NCI-H69 (cell line): Measurements from ENCODE around the gene ABLIM2.

ENCODE experiments used
- DNase-seq: peaks from one replicate; lab custom pipeline; 2025; lab: John Stamatoyannopoulos, UW

Gene ABLIM2

GRCh38 chr4:8136972-8137710 lies 21.5 kb downstream of the ABLIM2 start:
- DNase-seq, result no peak

- no peak for DNase-seq
These were observed 22.1 kb downstream of the ABLIM2 start for GRCh38 chr4:8136529-8136928.

DNA sequence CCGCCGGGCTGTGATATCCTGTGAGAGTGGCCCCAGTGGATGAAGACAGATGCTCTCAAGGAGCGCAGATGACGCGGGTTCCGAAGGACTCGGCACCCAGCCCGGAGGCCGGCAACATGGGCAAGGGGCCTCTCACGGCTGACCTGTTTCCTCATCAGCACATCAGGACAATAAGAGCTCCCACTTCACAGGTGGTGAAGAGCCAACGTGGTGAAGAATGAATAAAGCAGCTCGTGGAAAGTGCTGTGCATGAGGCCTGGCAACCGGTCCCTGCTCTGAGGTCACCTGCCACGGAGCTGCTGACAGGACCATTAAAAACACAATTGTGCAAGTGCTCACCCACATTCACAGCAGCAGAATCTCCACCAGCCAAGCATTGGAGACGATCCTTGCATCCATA lies 22.9 kb downstream of the ABLIM2 start:
- no peak for DNase-seq

- DNase-seq, result no peak
These were observed 24.6 kb downstream of the ABLIM2 start for GRCh38 chr4:8133897-8134563.

DNA sequence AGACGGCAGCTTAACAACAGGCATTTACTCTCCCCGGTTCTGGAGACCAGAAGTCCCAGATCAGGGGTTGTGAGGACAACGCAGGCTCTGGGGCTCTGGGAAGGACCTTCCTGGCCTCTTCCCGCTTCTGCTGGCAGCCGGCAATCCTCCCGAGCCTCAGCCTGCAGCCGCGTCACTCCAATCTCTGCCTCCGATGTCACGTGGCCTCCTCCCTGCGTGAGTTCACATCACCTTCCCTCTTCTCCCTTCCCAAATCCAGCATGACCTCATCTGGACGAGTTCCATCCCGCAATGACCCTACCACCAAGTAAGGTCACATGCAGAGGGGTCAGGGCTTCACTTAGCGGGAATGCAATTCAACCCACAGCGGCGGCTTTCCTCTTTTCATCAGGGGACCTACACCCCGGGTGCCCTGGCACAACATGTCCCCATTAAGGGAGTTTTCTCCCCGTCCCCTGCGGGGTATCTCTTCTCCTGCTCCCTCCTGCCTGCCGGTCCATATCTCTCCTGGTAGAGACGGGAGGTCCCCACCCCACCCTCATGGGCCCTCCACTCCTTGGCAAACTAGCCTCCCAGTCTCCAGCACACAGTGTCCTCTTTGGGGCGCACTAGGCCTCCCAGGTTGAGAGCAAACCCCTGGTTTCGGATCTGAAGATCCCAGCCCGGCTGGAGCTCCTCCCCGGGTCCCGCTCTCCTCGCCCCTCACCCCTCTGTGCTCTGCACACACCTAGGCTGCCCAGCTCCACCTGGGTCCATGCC lies 25.5 kb downstream of the ABLIM2 start:
- no peak for DNase-seq

GRCh38 chr4:8132400-8132799 lies 26.2 kb downstream of the ABLIM2 start:
- no peak for DNase-seq

DNA sequence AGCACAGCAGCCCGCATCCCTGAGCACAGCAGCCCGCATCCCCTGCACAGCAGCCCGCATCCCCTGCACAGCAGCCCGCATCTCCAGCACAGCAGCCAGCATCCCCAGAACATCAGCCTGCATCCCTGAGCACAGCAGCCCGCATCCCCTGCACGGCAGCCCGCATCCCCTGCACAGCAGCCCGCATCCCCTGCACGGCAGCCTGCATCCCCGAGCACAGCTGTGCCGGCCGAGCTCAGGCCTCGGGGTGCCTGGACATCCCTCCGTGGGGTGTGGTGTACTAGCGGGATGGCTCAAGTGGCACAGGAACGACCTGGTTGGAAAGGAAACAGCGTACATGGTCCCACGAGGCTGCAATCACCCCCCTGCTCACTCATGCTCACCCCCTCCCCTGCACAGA lies 26.8 kb downstream of the ABLIM2 start:
- no peak for DNase-seq

DNA sequence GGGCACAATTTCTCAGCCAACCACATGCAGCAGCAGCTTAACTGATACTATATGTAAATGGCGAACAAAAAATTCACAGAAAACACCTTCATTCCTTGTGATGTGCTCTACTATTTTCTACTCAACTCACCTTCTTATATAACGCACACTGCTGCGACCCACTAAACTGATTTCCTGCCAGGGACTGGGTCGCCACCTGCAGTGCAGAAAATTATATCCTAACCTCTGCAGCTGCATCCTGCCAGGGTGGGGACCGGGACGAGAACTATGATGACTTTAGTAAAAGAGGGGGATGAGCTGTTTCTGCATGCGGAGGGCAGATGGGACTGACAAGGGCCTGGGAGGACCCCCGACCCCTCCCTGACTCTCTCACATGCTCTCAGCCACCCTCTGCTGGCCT lies 27.4 kb downstream of the ABLIM2 start:
- peak; percentile 59 for DNase-seq

DNA sequence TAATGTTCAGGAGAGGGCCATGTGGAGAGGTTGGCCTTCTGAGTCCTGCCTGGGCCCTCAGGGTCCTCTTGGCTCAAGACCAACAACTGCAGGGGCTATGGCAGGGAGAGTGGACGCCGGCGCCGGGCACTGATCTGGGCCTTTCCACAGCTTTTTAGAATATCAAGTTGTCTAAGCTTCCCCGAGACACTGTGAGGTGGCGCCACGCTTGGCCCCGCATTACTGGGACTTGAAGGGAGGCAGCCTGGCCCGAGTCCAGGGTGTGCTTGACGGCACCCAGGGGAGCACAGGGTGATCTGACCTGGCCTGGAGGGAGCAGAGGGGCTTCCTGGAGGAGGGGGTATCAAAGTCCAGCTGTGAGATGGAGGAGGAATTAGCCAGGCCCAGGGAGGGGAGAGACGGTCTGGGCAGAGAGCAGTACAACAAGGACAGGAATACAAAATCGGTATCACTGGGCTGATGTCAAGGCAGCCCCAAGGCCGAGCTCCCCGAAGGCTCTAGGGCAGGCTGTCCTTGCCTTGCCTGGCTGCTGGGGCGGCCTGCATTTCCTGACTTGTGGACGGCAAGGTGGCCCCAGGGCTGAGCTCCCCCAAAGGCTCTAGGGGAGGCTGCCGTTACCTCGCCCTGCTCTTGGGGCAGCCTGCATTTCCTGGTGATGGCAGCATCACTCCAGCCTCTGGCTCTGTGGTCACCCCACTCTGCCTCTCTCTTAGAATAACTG lies 28.1 kb downstream of the ABLIM2 start:
- no peak for DNase-seq

DNA sequence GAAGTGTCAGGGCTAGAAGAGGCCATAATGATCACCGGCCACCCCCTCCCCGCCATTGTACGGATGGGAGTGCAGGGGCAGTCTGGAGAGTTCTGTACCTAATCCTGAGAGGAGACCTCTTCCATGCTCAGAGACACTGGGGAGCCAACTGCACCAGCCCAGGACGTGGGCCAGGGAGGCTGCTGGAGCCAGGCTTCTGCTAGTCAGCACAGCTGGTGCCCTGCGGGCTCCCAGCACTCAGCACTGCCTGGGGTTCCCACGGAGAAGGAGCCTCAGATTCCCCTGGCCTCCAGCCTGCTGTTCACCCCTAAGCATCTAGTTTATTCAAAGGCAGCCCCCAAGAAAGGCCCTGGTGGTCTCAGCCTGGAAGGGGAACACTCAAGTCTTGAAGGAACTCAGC lies 28.8 kb downstream of the ABLIM2 start:
- no peak for DNase-seq

DNA sequence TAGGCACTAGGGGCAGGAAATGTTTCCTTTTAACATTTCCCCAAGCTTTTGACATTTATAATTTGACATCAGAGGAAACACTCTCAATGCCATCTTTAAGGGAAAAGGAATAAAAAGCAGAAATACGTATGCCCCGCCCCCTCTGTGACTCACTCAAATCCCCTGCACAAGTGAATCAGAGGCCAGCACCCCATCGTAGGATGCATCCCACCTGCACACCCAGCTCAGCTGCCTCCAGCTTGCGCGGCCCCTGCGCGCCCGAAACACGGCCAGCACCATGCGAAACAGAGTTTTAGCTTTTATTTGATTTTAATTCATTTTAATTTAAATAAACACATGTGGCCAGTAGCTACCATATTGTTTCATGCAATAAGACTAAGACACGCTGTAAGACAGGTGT lies 29.5 kb downstream of the ABLIM2 start:
- no peak for DNase-seq

DNA sequence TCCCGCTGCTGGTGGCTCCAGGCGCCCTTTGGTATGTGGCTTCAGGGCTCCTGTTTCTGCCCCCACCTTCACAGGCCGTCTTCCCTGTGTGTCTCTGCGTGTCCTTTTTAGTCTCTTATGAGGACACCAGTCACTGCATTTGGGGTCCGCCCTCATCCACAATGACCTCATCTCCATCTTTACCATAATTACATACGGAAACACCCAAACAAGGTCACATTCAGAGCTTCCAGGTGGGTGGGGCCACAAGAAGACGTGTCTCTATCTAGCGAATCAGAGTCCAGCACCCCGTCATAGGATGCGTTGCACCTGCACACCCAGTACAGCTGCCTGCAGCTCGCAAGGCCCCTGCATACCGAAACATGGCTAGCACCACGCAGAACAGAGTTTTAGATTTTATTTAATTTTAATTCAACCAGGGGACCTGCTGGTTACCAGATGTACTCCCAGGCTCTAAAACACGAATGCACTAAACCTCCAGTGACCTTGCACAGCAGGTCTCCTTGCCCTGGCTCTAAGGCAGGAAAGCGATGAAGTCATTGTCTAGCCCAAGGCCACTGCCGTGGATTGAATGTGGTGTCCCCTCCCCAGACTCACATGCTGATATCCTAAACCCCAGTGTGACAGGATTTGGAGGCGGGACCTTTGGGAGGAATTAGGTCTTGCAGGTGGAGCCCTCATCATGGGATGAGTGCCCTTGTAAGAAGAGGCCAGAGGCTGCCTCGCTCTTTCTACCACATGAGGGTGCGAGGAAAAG lies 30.3 kb downstream of the ABLIM2 start:
- peak; percentile 72 for DNase-seq

- no peak for DNase-seq
These were observed 31.4 kb downstream of the ABLIM2 start for GRCh38 chr4:8127051-8127826.

- DNase-seq, result no peak
These were observed 32.1 kb downstream of the ABLIM2 start for GRCh38 chr4:8126523-8126922.

DNA sequence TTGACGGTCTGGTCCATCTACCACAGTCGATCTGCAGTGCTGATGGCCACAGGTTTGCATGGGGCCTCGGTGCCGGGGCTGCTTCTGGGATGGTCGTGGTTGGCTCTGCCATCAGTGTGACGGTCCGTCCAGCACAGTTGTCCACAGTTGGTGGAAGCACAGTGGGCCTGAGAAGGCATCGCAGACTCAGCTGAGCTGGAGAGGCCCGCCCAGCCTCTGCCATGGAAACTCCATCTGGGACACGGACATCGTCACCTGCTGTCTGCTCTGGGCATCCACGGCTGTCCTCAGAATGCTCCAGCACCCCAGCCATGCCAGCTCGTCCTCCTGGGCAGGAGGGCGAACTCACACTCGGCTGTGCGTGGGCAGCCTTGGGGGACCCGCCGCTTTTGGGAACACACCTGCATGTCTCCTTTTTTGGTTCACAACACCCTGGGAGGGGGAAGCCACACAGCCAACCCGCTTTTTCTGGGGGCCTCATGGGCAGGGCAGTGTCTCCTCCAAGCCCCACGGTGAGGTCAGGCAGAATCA lies 33.0 kb downstream of the ABLIM2 start:
- no peak for DNase-seq

- no peak for DNase-seq
These were observed 34.7 kb downstream of the ABLIM2 start for GRCh38 chr4:8123870-8124269.

DNA sequence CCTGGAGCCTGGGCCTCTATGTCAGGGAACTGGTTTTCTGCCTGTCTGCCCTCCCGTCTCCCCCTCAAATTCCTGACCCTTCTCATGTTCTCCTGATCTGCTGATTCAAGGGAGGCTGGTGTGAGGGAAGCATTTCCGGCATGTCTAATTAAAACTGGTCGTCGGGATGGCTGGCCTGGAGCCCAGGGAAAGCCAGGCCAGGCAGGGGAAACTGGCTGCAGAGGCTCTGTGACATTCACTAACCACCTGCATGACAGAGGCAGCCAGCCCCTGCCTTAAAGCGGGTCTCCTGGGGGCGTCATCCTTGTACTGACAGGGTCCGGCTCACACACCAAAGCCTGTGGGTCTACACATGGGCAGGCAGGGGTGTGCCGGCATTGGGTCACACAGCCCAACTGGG lies 35.2 kb downstream of the ABLIM2 start:
- DNase-seq, result no peak

GRCh38 chr4:8122746-8123145 lies 35.9 kb downstream of the ABLIM2 start:
- DNase-seq, result no peak

DNA sequence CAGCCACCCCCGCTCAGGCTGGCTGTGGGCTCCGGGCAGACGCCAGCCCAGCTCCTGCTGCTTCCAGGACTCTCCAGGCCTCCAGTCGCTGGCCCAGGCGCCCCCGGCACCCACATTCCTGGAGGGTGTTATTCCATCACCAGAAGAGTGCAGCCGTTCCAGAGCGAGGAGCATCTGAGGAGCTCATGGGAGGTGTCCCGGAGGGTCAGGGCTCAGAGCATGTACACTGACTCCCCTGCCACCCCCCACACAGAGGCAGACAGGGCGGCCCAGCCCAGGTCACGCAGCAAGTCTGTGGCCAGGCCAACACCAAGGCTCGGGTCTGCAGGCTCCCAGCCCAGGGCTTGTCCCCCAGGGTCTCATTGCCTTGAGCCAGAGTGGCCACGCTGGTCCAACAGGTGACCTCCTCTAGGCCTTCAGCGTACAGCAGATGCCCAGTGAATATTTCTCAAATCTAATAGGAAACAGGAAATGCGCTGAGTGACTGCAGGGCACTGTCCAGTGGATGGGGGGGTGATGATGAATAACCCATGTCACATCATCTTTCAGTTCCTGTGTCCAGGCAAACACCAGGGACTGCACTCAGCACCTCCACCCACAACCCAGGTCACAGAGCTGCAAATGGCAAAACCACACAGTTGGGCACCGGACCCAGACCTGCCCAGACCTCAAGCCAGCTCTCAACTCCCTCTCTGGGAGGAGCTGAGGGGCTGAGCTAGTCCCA lies 37.2 kb downstream of the ABLIM2 start:
- DNase-seq, result no peak

GRCh38 chr4:8120501-8120900 lies 38.1 kb downstream of the ABLIM2 start:
- DNase-seq, result no peak
